ENCODE results near the gene PRICKLE3.

Gene PRICKLE3, protein sequence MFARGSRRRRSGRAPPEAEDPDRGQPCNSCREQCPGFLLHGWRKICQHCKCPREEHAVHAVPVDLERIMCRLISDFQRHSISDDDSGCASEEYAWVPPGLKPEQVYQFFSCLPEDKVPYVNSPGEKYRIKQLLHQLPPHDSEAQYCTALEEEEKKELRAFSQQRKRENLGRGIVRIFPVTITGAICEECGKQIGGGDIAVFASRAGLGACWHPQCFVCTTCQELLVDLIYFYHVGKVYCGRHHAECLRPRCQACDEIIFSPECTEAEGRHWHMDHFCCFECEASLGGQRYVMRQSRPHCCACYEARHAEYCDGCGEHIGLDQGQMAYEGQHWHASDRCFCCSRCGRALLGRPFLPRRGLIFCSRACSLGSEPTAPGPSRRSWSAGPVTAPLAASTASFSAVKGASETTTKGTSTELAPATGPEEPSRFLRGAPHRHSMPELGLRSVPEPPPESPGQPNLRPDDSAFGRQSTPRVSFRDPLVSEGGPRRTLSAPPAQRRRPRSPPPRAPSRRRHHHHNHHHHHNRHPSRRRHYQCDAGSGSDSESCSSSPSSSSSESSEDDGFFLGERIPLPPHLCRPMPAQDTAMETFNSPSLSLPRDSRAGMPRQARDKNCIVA

DNA sequence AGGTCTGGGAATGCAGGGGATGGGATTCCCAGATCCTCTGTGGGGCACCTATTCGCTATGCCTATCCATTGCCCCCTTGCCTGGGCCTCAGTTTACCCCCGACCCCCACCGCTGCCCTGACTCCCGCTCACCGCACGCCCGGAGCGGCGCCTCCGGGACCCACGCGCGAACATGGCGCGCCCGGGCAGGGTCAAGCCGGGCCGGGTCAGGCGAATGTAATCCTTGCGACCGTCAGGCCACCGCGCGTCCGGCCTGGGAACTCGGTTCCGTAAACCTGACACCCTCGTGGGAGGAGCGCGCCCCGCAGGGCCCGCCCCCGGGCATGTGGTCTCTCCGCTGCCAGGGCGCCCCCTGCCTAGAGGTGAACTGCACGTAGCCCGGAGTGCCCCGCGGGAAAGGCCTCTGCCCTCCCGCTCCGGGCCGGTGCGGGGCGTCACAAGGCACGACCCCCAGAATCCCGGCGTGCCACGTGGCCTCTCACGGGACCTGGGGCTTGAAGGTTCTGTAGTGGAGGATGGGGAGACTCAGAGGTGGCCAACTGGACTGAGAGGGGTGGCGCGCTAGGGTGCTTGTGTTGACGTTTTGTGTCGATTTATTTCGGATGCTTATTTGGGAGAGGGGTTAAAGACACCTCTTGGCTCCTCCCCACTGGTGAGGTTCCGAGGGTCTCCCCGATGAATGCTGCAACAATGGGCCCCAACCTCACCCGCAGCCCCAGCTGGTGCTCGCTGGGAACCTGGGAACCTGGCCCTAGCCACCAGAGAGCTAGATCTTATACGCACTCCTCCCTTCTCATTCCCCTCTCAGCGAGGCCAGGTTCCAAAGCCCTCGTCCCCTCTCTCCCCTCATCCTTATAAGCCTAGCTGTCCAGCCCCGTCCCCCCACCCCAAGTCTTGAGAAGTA, at the start of gene PRICKLE3:
TSS of gene PRICKLE3 (minus strand) at position 249 of the 903 bp plus-strand sequence. CDS start at position 173, 76 bp downstream.
- peak; percentile 65 for DNase-seq (ENCODE audit: low read depth)

DNA sequence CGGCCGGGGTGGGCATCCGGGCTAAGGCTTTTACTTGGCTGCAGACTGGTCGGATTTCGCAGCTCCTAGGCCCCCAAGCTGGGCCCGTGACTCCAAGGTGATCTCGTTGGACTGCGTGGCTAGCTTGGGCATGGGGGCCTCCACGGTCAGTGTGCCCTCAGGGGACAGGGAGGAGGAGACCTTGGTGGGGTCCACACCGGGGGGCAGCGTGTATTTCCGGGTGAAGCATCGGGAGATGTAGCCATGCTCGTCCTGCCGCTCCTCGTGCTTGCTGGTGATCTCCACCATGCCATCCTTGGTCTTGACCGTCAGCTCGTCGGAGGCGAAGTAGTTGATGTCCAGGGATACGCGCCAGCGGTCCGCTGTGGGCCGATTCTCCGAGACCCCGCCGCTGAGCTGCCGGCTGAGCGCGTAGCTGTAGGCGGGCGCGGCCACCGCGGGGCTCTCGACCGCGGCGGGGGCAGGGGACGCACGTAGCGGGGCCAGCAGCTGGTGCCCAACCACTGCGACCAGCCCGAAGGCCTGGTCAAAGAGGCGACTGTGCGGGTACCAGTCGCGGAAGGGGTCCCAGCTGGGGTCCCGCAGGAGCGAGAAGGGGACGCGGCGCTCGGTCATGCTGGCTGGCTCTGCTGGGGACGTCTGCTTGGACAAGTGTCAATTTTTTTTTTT, 47.8 kb upstream of the PRICKLE3 start:
- DNase-seq (ENCODE audit: low read depth): no peak

DNA sequence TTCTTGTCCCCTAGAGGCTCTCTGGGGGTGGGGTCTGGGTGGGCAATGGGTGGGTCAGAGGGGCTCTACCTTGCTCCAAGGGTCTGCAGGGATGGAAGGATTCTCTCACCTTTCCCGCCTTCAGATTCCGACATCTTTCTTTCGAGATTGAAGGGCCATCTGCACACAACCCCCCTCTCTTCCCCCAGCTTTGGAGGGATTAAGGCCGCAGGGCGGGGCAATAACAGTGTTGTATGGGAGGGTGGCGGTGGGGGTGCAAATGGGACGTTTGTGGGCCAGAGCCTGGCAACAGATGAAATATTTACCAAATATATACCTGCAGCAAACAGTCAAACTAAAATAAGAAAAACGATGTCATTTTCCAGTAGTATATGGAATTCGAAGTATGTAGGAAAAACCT, 47.0 kb upstream of the PRICKLE3 start, which contains the start of gene CACNA1F:
TSS of gene CACNA1F (minus strand) at position 165 of the 400 bp plus-strand sequence. CDS start at position 134, 31 bp downstream.
- no peak for DNase-seq (ENCODE audit: low read depth)

DNA sequence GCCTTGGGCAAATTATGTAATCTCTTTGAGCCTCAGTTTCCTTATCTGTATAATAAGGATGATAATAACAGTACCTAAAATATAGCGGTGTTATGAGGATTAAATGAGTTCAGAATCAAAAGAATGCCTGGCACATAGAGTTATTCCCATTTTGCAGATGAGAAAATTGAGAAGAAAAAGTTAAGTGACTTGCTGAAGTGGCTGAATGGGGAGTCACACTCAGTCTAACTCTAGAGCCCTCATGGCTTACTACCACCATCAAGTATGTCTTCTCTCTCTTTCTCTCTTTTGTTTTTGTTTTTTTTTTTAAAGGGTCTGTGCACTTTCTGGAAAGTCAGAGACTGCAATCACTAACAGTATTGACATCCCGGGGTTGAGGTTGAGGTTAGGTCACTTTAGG, 46.4 kb upstream of the PRICKLE3 start:
- no peak for DNase-seq (ENCODE audit: low read depth)

DNA sequence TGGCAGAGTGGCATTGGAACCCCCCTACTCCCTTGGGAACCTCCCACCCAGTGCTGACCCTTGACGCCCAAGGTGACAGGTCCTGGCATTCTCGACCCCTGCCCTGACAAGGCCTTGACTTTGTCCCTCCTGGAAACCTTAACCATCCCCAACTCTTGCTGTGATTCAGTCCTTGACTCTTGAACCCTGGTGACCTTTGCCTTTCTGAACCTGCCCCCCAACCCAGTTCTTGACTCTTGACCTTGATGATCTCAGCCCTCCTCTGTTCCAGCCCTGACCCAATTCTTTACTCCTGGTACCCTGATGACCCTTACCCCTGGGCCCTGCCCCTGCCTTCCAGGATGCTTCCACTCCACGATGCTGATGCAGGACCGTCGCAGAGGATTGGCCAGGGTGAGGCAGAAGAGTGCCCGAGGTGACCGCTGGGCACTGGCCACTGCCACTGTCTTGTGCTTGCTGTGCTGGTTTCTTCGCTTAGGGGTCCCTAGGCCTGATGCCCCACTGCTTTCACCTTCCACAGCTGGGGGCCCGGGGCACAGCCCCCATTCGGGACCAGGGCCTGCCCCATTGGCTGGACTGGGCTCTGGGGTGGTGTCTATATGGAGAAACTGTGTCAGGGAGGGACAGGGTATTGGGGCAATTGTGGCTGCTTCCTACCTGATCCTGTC, 45.3 kb upstream of the PRICKLE3 start:
- no peak for DNase-seq (ENCODE audit: low read depth)

DNA sequence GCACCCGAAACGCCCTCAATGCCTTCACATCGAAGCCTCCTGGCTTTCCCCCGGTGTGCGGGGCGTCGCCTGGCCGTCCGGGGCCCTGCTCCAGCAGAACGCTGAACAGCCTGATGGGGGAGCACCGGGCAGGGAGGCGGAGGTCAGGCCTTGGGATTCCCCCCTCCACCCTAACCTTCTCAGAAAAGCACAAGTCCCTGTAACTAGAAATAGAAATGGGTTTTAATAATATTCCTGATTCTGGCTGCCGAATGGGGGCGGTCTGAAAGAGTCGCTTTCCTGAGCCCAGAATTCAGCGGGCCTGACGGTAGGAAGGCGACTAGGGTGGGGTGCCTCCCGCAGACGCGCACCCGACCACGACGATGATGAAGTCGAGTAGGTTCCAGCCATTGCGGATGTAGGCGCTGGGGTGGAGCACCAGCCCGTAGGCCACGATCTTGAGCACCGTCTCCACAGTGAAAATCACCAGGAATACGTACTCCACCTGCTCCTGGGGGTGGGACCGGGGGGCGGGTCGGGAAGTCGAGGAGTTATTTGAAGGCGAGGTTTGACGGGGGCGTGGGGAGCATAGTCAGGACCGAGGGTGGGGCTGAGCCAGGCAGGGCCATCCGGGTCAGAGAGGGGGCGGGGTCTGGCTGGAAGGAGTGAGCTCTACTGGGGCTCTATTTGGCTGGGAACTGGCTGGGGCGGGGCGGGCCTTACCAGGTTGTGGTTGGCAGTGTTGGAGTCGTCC, 44.5 kb upstream of the PRICKLE3 start:
- DNase-seq (ENCODE audit: low read depth): peak; percentile 26

DNA sequence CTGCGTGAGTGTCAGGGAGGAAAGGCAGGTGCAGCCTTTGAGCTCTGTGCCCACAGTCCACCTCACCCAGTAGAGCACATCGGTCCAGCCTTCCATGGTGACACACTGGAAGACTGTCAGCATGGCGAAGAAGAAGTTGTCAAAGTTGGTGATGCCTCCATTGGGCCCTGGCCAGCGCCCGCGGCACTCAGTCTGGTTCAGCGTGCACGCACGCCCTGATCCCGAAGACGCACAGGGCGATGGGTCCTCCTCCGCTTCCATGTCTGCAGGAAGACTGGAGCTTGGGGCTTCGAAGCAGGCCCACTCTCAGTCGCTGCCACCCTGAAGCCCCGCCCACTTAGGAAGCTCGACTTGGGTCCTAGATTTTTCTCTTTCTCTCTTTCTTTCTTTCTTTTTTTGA, 42.0 kb upstream of the PRICKLE3 start:
- DNase-seq (ENCODE audit: low read depth): no peak

DNA sequence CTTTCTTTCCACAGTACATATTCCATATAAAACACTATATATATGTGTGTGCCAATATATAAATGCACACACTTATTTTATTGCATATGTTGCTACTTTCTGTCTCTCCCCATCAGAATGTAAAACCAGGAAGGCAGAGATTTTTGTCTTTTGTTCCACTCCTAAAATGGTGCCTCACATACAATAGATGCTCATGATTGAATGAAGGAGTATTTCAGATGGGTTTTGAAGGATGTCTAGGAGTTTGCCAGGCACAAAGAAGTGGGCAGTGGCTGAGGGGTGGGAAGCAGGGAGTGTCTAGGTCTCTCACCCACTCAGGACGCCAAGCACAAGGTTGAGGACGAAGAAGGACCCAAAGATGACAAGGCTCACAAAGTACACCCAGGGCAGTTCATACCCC, 41.6 kb upstream of the PRICKLE3 start:
- DNase-seq (ENCODE audit: low read depth): no peak

DNA sequence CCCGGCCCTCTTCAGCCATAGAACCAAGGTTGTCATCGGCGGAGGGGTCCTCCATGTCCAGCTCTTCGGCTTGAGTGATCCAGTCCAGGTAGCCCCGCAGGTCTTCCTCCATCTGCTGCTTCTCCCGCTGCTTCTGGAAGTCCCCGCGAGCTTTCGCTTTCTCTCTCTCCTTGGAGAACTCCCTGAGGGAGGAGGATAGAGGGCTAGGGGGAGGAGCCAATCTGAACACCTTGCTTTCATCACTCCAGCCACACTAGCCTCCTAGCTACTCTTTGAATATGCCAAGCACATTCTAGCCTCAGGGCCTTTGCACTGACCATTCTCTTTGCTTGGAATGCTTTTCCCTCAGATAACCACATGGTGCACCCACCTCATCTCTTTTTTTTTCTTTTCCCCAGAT, 40.8 kb upstream of the PRICKLE3 start:
- no peak for DNase-seq (ENCODE audit: low read depth)

DNA sequence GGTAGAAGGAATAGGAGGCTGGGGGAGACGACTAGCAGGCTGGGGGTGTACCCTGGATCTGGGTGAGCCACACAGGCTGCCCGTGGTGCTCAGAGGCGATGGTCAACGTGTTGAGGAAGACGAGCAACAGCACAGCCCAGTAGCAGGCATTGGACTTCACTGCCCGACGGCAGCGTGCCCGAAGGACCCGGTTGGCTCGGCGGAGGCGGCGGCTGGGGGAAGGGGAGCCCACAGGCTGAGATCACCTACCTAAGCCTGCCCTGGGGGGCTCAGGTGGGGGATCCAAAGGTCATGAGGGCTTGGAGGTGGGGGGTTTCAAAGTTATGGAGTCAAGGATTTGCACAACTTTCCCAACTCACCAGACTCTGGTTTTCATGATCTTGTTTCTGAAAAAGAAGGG, 39.7 kb upstream of the PRICKLE3 start:
- DNase-seq (ENCODE audit: low read depth): no peak

DNA sequence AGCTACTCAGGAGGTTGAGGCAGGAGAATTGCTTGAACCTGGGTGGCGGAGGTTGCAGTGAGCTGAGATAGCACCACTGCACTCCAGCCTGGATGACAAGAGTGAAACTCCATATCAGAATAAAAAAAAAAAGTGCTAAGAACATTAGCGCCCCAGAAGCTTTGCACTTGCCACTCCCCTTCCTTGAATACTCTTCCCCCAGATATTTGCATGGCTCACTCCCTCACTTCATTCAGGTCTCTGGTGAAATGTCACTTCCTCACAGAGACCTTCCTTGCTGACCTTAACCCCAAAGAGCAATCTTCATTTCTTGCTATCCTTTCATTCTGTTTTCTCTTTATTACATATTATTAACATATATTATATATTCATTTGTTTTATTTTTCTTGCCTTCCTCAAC, 35.7 kb upstream of the PRICKLE3 start:
- no peak for DNase-seq (ENCODE audit: low read depth)

DNA sequence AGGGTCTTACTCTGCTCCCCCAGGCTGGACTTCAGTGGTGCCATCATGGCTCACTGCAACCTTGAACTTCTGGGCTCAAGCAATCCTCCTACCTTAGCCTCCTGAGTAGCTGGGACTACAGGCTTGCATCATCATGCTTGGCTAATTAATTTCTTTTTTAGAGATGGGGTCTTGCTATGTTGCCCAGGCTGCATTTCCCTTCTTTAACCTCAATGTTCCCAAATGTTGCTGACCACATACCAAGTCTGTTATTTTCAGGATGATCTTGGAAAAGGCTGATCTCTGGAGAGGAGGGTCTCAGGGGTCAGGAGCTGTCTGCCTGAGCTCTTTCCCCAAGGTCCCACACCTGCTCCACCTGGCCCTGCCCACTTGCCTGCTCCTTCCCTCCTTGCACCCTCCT, 33.9 kb upstream of the PRICKLE3 start:
- DNase-seq (ENCODE audit: low read depth): no peak

DNA sequence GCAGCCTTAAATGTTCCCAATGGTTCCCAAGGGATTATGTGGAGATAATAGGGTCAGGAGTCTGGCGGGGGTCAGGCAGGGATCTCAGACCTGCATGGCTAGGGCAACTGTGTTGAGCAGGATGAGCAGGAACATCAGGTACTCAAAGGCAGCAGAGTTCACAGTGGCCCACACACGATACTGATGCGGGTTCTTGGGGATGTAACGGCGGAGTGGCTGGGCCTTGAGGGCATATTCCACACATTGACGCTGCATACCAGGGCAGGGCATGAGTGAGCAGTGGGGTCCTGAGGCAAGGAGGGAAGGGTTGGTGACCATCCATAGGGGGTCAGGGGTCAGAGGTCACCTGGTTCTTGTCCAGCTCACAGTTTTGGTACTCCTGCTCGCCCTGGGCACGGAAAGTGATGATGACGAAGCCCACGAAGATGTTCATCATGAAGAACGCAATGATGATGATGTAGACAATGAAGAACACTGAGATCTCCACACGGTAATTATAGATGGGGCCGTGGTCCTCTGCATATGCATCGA, 28.9 kb upstream of the PRICKLE3 start:
- DNase-seq (ENCODE audit: low read depth): no peak

DNA sequence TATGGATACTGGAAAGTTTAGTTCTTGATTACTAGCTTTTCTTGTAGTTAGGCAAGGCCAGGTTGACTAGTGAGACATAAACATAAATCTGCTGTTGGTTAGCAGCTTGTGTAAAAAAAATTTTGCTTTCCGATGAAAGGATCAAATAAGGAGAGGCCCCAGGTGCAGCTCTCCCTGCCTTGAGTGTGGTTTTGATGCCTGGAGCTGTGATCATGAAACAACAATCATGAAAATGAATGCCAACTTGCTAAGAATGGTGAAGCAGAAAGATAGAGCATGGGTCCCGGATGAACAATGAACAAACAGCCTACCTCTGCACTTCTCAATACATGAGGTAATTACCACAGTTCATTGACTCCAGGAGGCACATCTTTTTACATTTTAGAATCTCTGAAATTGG, 28.2 kb upstream of the PRICKLE3 start:
- no peak for DNase-seq (ENCODE audit: low read depth)

DNA sequence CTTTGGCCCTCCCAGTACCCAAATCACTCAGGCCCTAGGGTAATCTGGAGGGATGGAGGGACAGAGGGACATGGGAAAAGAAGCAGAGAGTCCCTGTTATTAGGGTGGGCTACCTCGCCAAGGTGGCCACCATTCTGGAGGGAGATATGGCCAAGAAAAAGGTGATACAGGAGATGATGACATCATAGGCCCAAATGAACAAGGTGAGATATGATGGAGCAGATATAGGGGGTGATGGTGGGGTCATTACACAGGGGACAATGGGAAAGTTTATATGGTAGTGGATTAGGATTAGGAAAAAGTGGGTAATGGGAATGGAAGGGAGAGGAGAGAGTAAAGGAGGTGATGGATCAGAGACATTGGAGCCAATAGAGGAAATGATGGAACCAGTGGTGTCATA, 26.7 kb upstream of the PRICKLE3 start:
- DNase-seq (ENCODE audit: low read depth): no peak

DNA sequence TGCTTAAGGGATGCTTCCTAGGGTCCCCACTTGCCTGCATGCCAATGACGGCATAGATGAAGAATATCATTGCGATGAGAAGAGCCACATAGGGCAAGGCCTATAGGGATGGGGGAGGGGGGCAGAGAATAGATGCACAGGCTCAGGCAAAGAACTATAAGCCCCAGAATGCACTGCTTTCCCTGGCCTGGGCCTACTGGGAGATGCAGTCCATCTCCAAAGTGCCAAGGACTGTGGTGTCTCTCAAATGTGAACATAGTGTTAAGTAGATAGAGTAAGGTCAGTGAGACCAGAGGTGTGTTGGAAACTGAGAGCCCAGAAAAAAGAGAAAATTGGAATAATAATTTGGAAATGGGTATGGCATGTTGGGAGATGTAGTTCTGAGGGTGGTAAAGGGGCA, 26.0 kb upstream of the PRICKLE3 start:
- no peak for DNase-seq (ENCODE audit: low read depth)

DNA sequence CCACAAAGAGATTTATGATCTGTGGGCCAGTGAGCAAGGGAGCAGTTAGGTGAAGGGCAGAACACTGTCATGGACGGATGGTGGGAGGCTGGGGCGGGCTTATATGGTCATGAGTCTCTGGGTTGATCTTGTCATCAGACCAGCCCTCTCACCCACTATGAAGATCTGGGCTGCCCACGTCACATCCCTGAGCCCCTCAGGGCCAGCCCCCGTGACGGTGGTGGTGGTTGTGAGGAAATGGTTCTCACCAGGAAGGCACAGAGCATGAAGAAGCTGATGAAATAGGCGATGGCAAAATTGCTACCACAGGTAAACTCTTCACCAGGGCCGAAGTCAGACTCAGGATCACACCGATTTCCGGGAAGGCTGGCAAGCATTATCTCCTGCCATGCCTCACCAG, 24.9 kb upstream of the PRICKLE3 start:
- no peak for DNase-seq (ENCODE audit: low read depth)

DNA sequence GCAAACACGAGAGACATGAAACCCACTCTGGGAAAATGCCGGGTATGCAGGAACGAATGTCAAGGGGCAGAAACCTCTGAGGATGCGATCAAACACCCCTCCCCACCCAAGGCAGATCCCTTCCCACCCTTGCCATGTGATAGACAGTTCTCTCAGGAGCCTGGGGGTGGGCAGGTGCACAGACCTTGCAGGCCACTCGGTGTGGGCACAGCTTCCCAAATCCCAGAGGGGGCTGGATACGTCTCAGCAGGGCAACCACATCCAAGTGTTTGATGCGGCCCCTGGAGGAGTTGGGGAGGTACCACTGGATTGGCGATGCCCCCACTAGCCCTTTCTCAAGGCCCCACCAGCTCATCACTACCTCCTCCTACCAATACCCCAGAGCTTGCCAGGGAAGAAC, 24.2 kb upstream of the PRICKLE3 start:
- DNase-seq (ENCODE audit: low read depth): no peak

DNA sequence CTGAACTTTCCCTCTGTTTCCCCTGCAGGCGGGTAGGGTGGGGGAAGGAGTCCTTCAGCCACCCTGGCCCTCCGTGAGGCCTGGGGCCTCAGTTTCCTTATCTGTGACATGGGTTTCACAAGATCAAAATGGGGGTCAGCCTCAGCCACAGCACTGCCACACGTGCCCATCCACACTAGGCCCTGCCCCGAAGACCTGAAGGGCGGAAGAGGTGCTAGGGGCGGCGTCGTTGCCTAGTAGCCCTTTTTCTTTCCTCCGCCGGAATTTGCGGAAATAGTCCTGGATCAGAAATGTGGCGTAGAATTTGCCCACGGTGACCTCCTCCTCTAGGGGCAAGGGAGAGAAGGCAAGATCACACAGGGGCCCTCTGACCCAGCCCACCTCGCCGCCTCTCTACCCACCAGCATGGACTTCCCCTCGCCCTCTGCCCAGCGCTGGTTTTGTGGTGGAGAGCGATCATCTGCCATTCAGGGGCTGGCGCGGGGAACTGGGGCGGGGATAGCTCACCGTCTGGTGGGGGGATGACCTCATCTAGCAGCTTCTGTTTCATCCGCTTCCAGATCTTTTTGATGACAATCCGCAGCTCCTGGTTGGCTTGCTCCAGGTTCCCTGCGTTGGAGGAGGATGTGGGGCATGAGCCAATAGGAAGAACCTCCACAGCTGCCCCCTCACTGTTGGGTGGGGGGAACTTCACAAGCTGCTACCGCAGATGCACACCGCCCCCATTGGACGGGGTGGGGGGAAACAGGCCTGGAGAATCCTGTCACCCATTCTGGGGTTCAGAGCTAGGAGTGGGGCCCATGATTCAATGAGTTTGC, 23.5 kb upstream of the PRICKLE3 start:
- no peak for DNase-seq (ENCODE audit: low read depth)

DNA sequence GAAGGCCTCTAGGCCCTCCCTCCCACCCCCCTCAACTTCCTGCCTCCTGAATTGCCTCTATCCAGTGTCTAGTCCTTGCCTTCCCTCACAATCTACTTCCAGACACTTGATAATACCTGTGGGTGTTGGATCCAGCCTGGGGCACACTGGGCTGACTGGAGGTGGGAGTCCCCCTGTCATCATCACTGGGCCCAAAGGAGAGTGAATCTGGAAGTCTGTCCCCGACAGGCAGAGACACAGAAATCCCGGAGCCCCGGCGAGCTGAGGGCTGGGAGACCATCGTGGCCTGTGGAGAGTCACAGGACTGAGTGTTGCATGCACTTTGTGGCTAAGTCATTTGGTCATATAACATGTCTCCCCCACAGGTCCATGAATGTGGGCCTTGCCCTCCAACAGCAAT, 22.2 kb upstream of the PRICKLE3 start:
- DNase-seq (ENCODE audit: low read depth): no peak

Data from activated T-helper 9 cell treated with anti-CD3 and anti-CD28 coated beads, Interleukin-2, amount 50 U/mL, for 16 hours (primary cell).